Amniotic epithelial cell (primary cell): ENCODE results near the gene DPP10.
A peak's percentile ranks its signal among the peaks of the same experiment; 100 is the strongest.

Source experiments
- DNase-seq: peaks from one replicate; pipeline ENCODE4 v3.0.0-alpha.2; 2010; ENCODE audit warnings: low read depth

The DPP10 gene

DNA sequence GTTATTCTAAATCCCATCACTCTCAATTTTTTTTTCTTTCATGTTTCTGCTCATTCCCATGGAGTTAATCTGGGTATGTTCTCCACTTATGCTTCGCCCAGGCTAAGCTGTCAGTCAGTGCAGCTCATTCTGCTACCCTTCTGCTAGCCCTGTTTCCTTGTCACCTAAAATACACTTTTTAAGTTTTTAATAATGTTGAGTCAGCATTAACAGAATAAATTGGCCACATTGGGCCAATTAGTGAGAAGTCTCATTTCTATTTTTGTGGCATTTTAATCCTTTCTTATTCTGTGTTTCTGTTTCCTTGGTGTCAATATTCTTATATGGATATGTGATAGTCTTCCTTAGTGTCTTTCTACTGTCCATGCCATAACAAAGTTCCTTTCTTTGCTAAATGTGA, 1126.2 kb downstream of the DPP10 start:
- DNase-seq, result no peak

DNA sequence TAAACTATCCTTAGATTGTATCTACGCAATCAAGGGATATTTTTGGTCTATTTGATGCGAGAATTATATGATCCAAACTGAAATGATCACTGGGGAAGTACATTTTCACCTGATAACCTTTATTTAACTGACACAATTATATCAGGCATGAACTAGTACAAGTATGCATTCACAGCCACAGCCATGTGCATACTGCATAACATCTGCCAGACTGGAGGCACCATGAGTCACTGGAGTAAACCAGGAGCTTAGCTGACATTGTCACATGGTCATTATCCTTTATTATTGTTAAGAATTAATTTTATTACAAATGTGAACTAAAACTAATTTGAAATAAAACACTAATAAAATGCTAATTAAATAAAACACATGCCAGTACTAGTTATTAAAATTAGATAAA, 1127.1 kb downstream of the DPP10 start:
- DNase-seq, result peak; percentile 12

GRCh38 chr2:115572746-115573145, 1130.3 kb downstream of the DPP10 start:
- DNase-seq, result no peak

DNA sequence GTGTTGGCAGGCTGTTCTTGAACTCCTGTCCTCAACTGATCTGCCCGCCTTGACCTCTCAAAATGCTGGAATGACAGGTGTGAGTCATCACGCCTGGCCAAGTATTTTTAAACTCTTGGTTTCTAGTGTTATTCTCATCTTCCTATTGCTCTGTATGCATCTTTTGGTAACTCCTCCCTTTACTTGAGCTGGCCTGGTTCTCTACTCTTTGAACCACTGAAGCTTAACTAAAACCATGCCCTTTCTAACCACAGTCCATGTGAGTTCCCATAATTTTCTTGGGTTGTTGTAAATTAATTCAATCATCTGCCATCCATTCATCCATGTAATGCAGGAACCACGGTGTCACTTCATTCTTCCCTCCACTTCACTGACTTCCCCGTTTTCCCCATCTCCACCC, 1131.3 kb downstream of the DPP10 start:
- DNase-seq, result no peak

GRCh38 chr2:115574667-115575066, 1132.2 kb downstream of the DPP10 start:
- DNase-seq, result no peak

DNA sequence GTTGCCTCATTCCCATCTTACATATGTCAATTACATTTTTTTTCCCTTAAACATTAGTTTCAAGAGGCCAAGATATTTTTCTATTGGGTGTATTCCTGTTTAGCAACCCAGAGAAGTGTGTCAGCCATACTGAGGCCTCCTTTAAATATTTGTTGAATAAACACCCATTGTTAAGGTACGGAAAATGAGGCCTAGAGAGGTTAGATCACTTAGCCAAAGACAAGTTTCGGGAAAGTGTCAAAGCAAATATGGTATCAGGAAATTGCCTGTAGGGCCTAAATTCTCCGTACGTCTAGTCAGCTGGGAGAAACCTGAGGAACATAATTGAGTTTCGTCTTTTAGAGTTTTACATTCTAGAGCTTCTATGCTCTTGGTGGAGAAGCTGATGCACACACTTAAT, 1138.3 kb downstream of the DPP10 start:
- DNase-seq, result no peak

GRCh38 chr2:115584507-115584906, 1142.1 kb downstream of the DPP10 start:
- DNase-seq, result no peak

DNA sequence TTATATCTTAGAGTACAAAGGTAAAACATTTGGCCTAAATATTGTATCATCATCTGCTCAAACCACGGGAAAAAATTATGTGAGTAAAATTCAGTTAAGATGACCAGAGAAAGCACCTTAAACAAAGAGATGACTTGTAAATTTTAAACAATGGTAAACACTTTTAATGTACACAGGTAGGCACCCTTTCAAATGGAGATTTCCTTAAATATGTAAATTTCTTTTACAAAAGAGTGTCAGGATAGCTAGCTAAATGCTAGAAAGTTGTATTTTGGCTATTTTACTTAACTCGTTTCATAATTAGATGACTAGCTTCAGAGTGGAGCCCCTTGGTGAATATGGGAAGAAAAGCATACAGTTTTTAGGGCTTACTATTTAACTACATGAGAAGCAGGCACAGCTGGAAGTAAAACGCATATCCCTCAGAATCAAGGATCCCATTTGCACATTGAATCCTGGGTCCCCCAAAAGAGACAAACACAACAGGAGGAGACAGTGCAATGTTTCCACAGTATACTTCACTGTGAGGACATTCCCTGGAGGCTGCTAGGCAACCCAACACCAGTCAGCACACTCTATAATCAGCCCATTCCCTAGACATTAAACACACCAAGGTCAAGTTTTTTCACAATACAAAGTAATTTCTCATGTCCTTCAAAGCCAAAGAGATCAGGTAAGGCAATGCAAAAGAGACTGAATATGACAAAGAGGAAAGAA, 1154.4 kb downstream of the DPP10 start:
- no peak for DNase-seq

GRCh38 chr2:115603285-115603684, 1160.8 kb downstream of the DPP10 start:
- no peak for DNase-seq

DNA sequence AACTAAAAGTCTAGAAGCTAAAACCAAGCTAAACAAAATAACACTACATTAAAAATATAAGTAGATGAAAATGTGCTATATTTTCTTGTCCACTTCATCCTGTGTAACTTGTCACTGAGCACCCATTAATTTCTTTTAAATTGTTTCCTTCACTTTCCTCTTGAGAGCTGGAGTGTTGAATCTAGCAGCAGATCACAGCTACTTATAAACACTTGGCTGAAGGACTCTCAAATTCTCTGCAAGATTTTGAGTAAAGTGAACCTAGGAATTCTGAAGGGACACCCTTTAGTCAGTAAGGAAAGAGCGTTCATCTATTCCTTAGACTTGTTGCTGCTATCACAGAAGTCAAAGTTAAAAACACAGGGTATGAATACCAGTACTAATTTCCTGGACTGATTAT, 1163.9 kb downstream of the DPP10 start:
- no peak for DNase-seq

- no peak for DNase-seq
Measured at GRCh38 chr2:115609978-115610377, 1167.5 kb downstream of the DPP10 start.

DNA sequence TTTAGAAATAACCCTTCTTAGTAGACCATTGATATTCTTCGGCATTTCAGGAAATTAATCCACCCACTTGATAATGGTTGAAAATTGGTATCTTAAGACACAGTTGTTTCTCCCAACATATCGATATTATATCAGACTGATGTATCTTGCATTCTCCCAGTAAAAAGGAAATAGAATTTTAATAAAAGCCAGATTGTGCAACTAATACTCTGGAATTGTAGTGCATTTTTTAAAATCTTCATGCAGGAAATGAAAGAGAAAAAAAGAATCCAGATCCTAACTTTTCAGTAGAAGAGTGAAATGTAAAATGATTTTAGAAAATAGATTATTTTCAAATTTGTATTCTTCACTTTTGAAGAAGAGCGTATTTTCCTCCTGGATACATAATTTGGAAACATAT, 1168.4 kb downstream of the DPP10 start:
- DNase-seq, result no peak

DNA sequence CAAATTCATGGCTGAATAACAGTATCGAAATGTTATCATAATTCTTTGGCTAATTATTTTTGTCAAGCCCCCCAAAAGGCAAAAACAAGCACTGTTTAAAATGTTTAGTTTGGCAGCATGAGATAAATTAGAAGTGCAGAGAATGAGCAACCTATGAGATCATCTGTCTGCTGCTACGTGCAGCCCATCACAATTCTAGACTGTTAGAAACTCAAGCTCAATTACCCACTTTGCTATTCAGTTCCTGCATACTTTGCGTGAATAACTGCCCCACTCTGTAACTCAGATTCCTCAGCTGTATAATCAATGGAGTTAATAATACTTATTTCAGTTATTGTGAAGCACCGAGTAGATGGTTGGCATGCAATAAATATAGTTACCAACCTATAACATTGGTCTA, 1181.9 kb downstream of the DPP10 start:
- no peak for DNase-seq

- DNase-seq, result no peak
Measured at GRCh38 chr2:115634578-115634977, 1192.1 kb downstream of the DPP10 start.

DNA sequence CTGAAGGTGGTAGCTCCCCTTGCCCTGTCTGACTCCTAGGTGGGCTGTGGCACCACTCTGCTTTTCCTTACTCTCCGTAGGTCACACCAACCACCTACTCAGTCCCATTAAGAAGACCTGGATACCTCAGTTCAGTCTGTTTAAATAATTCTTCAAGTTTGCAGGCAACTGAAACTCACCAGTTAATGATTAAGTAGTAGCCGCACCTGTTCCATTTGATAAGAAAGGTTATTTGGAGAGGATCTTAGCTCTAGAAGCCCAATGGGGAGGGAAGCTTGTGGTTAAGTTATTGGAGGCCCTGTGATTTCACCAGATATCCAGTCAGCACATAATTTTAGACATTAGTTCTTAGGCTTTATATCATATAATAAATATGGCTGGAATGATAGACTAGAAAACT, 1193.0 kb downstream of the DPP10 start:
- DNase-seq, result no peak

GRCh38 chr2:115649731-115650130, 1207.3 kb downstream of the DPP10 start:
- DNase-seq, result no peak

DNA sequence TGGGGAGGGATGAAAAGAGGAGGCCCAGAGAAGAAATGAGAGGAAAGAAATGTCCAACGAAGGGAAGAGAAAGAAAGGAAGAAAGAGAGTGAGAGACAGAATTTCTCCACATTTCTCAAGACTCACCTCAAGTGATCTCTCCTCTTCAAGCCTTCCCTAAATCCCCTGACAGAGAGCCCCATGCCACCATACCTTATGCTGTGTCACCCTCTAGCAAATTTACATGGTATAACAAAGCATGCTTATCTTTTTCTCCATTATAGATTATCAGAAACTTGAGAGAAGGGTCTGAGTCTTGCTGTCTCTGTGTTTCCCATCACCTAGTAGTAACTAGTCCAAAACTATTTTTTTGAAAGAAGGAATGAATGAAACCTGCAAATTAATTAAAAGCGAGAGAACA, 1208.4 kb downstream of the DPP10 start:
- no peak for DNase-seq

GRCh38 chr2:115652652-115653051, 1210.2 kb downstream of the DPP10 start:
- no peak for DNase-seq

- no peak for DNase-seq
Measured at GRCh38 chr2:115654362-115654761, 1211.9 kb downstream of the DPP10 start.

DNA sequence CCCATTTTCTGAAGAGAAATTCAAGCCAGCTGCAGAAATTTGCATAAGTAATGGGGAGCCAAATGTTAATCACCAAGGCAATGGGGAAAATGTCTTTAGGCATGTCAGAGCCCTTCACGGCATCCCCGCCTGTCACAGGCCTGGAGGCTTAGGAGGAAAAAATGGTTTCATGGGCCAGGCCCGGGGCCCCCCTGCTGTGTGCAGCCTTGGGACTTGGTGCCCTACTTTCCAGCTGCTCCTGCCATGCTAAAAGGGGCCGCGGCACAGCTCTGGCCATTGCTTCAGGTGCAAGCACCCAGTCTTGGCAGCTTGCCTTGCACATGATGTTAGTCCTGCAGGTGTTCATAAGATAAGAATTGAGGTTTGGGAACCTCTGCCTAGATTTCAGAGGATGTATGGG, 1235.7 kb downstream of the DPP10 start:
- no peak for DNase-seq

GRCh38 chr2:115684345-115684744, 1241.9 kb downstream of the DPP10 start:
- DNase-seq, result no peak

DNA sequence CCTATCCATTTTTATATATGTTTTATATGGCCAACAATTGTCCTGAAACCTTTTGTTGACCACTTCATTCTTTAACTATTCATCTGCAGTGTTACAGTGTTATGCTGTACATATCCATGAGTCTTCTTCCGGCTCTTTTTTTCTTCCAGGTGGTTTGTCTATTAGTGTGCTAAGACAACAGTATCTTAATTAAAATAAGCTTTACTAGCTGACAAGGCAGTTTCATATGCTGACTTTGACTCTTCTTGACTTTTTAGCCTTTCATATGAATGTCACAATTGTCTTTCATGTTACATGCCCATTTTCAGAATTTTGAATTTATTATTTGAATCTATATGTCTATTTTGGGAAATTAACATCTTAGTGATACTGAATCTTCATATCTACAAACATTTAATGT, 1249.0 kb downstream of the DPP10 start:
- no peak for DNase-seq

DNA sequence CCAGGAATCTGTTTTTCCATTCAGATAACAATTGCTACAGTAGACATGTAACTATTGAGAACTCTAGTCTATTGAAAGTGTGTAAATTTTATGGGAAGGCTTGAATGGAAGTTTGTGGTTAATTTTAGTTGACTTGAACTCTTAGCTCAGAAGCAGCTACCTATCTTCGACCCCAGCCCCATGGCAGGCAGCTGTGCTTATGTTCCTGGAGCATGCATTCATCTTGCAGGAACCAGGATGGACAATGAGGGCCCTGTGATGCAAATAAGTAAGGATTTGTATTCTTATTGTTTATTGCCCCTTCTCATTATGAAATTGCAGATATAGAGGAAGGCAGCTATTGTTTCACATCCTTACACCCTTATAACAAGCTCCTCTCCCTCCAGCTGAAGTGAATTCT, 1252.2 kb downstream of the DPP10 start:
- no peak for DNase-seq

GRCh38 chr2:115733190-115733775, 1290.8 kb downstream of the DPP10 start:
- no peak for DNase-seq
